Measurements from ENCODE around the gene NDUFV1.

The NDUFV1 gene

DNA sequence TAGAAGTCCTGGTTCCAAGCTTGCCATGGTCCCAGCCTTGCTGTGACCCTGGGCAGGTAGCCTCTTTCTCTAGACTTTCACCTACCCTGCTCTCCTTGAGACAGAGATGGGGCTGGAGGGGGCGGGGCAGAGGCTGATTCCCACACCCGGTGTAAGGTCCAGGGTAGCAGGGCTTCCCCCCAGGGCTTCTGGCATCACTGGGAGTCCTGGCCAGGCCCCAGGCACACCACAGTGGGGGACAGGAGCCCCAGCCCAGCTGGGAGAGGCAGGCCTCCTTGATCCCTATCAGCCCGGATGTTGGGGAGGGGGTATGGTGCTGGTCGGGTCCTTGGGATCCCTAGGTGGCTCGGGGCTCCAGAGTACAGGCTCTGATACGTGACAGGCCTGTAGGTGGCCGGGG lies 24.7 kb downstream of the NDUFV1 start:
- TF ChIP-seq, protein P1, sequence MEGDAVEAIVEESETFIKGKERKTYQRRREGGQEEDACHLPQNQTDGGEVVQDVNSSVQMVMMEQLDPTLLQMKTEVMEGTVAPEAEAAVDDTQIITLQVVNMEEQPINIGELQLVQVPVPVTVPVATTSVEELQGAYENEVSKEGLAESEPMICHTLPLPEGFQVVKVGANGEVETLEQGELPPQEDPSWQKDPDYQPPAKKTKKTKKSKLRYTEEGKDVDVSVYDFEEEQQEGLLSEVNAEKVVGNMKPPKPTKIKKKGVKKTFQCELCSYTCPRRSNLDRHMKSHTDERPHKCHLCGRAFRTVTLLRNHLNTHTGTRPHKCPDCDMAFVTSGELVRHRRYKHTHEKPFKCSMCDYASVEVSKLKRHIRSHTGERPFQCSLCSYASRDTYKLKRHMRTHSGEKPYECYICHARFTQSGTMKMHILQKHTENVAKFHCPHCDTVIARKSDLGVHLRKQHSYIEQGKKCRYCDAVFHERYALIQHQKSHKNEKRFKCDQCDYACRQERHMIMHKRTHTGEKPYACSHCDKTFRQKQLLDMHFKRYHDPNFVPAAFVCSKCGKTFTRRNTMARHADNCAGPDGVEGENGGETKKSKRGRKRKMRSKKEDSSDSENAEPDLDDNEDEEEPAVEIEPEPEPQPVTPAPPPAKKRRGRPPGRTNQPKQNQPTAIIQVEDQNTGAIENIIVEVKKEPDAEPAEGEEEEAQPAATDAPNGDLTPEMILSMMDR (IDR thresholded peaks at IDR 0.05; ENCODE audit: low read depth, low read length, missing control alignments): no peak
- H3K4me3 ChIP-seq (ENCODE audit: low read depth, low read length): no peak overlapping the region
- DNase-seq (ENCODE audit: low read depth): no peak

DNA sequence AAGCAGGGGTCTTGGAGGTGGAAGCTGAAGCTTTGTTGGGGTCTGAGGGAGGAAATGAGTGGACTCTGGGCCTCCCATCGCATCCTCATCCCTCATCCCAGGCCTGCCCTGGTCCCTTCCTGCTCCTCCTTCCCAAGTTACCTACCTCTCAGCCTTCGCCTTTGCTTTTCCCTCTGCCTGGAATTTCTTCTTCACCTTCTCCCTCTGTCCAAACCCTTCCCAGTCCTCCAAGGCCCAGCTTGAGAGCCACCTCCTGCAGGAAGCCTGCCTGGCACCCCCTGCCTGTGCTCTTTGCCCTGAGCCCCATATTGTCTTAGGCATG lies 25.1 kb downstream of the NDUFV1 start:
- no peak overlapping the region for H3K4me3 ChIP-seq (ENCODE audit: low read depth, low read length)
- TF ChIP-seq, protein P1 (IDR thresholded peaks at IDR 0.05; ENCODE audit: low read depth, low read length, missing control alignments): no peak
- no peak for DNase-seq (ENCODE audit: low read depth)

DNA sequence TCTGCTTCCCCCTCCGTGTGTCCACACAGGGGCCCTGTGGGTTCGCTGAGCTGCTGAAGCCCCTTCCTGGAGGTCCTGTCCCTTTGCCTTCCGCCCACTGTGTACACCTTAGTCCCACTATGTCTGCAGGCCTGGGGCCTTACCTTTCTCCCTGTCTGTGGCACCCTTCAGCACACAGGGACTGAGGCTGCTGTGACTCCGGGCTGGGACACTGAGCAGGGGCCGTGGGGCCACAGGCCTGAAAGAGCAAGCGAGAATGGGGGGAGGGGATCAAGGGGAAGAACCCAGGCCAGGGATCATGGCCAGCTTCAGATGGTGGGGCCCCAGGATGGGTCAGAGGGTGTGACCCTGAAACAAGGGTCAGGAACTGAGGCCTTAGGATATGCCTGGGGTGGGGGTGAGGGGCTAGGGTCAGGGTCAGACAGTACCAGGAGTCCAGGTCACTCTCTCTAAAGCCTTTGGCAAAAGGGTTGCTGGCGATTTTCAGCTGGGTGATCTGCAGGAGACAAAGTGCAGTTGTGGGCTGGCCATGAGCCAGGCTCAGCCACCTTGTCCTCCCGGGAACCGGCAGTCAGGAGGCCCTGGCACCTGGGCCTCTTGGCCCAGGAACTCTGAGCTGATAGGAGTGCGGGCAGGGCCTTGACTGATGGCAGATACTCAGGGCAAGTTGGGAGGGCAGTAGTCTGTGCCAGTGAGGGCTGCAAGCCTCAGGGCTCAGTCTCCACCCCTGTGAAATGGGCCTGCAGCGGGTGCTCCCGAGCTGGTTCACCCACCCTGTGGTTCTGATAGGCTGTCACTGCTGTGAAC lies 25.6 kb downstream of the NDUFV1 start:
- DNase-seq (ENCODE audit: low read depth): no peak
- no peak overlapping the region for H3K4me3 ChIP-seq (ENCODE audit: low read depth, low read length)
- TF ChIP-seq, protein P1 (IDR thresholded peaks at IDR 0.05; ENCODE audit: low read depth, low read length, missing control alignments): no peak

DNA sequence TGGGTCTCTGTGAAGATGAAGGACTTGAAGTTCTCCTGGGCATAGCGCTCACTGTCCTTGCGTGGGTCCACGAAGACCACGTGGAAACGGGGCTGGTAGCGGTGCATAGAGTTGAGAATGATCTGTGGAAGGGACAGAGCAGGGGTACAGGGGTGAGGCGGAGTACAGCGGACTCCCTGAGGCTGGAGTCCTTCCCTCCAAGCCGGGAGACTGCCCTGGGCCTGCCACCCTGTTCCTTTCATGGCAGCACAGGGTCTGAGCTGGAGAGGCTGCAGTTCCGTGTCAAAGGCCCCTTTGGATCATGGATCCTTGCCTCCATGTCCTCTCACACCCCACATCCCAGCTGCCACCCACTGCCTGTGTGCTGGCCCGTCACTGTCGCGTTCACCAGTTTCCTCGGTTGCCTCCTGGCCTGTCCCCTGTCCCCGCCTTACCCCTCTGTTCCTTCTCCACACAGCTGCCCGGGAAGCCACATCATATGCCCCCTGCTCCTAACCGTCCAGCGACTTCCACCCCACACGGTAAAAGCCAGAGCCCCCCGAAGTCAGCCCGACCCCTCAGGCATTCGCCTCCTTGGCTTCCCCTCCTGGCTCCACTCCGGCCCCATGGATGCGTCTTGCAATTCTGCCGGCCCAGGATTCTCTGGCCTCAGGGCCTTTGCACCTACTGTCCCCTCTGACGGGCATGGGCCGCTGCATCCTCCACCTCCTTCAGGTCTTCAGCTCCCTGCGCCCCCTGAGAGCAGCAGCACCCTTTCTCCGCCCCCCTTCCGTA lies 26.4 kb downstream of the NDUFV1 start:
- H3K4me3 ChIP-seq (ENCODE audit: low read depth, low read length): no peak overlapping the region
- TF ChIP-seq, protein P1 (IDR thresholded peaks at IDR 0.05; ENCODE audit: low read depth, low read length, missing control alignments): no peak
- DNase-seq (ENCODE audit: low read depth): no peak

DNA sequence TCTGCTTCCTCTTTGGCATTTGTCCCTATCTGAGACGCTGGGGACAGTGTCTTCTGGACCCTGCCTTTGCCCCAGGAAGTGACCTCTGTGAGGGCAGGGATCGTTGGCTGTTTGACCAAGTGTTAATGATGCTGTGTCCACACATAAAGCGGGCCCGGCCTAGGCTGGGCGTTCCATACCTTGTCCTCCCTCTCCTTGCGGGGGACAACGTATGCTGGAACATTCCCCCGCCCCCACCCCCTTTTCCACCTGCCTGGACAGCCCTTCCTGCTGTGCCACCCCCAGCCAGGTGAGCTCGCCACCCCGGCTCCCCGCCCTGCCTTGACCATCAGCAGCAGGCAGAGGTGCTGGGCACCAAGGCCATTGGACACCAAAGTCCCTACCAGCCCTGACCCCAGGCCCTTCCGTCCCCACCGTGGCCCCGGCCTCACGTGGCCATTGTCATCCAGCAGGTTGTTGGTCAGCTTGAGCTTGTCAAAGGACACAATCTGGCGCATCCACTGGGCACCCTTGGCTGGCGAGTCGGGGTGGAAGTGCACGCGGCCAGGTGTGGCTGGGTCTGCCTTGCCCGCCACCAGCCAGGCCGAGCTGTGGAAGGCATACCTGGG lies 27.1 kb downstream of the NDUFV1 start:
- DNase-seq (ENCODE audit: low read depth): no peak
- TF ChIP-seq, protein P1 (IDR thresholded peaks at IDR 0.05; ENCODE audit: low read depth, low read length, missing control alignments): no peak
- no peak overlapping the region for H3K4me3 ChIP-seq (ENCODE audit: low read depth, low read length)

DNA sequence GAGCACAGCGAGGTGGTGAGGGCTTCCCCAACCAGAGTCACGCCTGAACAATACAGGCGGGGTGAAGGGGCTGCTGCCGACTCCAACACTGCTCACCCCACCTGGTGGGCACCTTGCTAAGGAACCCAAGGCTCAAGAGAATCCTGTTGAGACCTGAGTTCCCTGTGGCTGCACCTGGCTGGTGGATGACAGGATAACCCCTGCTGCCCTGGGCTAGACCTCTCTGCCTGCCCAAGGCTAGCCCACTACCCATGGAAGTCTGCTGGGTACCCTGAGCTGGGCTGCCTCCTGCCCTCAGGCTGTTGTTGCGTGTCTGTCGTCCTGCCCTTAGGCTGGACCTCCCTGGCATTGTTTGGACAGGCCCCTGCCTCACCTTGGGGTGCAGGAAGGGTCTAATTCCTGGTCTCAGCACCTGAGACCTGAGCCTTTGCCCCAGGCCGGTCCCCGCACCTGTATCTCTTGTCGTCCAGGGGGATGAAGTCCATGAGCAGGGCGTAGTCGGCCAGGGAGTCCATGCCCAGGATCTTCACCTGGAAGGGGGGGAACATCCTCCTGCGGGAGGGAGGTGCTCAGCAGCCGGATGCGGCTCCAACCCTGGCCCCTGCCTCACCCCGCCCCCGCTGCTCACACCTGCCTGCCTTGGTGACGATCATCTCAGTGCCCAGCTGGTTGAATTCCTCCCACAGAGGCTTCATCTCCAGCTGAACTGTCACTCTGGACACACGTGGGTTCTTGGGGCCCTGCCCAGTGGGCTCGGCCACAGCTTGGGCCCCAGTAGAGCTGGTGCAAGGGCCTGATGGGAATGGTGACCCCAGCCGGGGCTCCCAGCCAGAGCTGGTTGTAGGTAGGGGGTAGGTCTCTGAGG lies 27.9 kb downstream of the NDUFV1 start:
- H3K4me3 ChIP-seq (ENCODE audit: low read depth, low read length): no peak overlapping the region
- TF ChIP-seq, protein P1 (IDR thresholded peaks at IDR 0.05; ENCODE audit: low read depth, low read length, missing control alignments): no peak
- no peak for DNase-seq (ENCODE audit: low read depth)

Measured in GM12864 (cell line).